Spinal cord (tissue), 10 donors: ENCODE results near the gene PIP4P1. TPM values are rescaled to one million over a fixed set of nuclear protein-coding genes. Genes with fewer than 3 reads are reported as not detected.

ENCODE experiments used
- DNase-seq, 6 donors: peaks; one replicate each; pipeline versions ENCODE4 v3.0.0 to v3.0.0-alpha.2; 2013 to 2015; ENCODE audit warnings: low spot score in 6 of 6, low read depth in 4 of 6
- H3K27ac ChIP-seq: one replicate; pipeline ENCODE4 v1.5.1; 2013; ENCODE audit warnings: low read depth, low read length, control low read depth
- H3K27me3 ChIP-seq: one replicate; pipeline ENCODE4 v1.6.1; 2013; ENCODE audit warnings: low read length; ENCODE audit not compliant: control insufficient read depth, insufficient read depth
- H3K36me3 ChIP-seq: one replicate; pipeline ENCODE4 v1.6.1; 2013; ENCODE audit warnings: low read length; ENCODE audit not compliant: control insufficient read depth, insufficient read depth
- H3K4me1 ChIP-seq: one replicate; pipeline ENCODE4 v1.6.1; 2013; ENCODE audit warnings: low read length; ENCODE audit not compliant: control insufficient read depth, insufficient read depth
- H3K4me3 ChIP-seq: one replicate; pipeline ENCODE4 v1.5.1; 2013; ENCODE audit warnings: low read depth, low read length, control low read depth
- H3K9me3 ChIP-seq: one replicate; pipeline ENCODE4 v1.6.1; 2013; ENCODE audit warnings: low read length; ENCODE audit not compliant: control insufficient read depth, insufficient read depth
- WGBS: methylation state at CpG from one replicate; pipeline ENCODE4 v1.1.5; 2013; ENCODE audit warnings: missing lambda C conversion rate; ENCODE audit not compliant: insufficient coverage; 5-methylcytosine and 5-hydroxymethylcytosine counted together
- polyA plus RNA-seq, 2 donors: library from polyadenylated mRNA; unstranded; fragments of 120-200 nt; gene quantifications; one replicate each; pipeline ENCODE4 v1.2.1, GENCODE V29; 2013; ENCODE audit not compliant: insufficient read length in 2 of 2
- total RNA-seq, 2 donors: library from RNA; depleted of rRNA in 1 of 2; stranded (reverse); fragments of 120-200 nt in 1 of 2; fragments of >200 nt in 1 of 2; gene quantifications; one replicate each; pipeline versions ENCODE4 v1.2.3 to v1.2.4, GENCODE V29; 2013 to 2014
- donor health status: healthy.

Gene PIP4P1
- total and polyA plus RNA-seq, 4 donors = 25.8 to 64.4 (median 43.2) TPM

DNA sequence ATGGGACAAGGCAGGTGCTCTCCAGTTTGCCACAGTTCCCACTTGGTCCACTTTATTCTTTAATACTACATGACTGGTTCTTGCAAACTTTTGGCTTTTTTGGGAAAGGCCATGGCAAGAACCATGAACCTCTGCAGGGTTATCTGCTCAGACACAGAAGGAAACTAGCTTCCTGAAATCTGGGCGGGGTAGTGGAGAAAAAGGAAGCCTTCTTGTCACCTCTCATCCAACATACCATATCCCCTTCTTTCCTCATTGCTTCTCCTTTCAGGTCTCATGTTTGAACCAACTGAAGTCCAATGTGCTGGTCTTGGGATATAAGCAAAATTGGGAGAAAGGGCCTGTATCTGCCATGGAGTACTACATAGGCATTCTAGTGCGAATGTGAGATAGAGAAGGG lies 19.8 kb downstream of the PIP4P1 start:
- no peak overlapping the region for H3K27ac ChIP-seq
- no peaks in the 10 kb centered on the region for H3K27me3 ChIP-seq
- no peaks in the 10 kb centered on the region for H3K9me3 ChIP-seq
- peaks cover 16% of the 10 kb centered on the region for H3K36me3 ChIP-seq
- H3K4me3 ChIP-seq = no peak overlapping the region
- WGBS = 83% methylated on average over 1 of the region's 2 CpGs
- no peaks in the 10 kb centered on the region for H3K4me1 ChIP-seq
- no peak for DNase-seq

DNA sequence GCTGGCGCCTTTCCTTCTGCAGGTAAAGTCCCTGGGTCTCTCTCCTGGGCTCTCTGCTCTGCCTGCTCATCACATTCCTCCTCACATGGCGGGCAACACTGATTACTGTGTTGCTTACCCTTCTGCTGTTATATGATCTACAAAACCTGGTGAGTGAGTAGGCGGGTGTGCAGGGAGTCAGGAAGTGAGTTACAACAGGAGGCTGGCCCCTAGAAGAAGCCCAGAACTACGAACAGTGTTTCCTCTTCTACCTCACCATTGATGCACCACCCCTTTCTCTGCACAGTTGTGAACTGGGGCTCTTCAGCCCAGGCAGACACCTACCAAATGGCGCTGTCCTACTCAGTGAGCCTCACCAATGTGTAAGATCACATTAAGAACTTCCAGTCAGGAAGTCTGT lies 20.4 kb downstream of the PIP4P1 start:
- H3K27ac ChIP-seq = no peak overlapping the region
- 100% methylated on average over 1 of the region's 5 CpGs for WGBS
- H3K27me3 ChIP-seq = peaks cover 1% of the 10 kb centered on the region
- no peaks in the 10 kb centered on the region for H3K9me3 ChIP-seq
- no peak overlapping the region for H3K4me3 ChIP-seq
- H3K4me1 ChIP-seq = peaks cover 2% of the 10 kb centered on the region
- no peak for DNase-seq
- peaks cover 12% of the 10 kb centered on the region for H3K36me3 ChIP-seq

DNA sequence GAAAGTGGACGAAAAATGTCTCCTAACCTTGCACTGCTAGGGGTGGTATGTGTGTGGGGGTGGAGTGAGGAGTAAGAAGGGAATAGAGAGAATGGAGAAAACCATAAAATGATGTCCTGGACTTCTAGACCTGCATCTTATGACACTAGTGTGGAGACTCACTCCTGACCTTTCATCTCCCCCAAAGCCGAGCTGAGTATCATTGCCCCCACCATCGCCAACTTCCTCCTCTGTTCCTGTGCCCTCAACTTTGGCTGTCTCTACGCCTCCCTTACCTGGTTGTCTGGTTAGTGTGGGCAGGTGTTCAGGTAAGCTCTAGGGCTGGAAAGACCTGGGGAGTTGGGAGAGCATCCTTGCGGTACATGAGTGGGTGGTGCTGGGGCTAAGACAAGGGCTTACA lies 20.8 kb downstream of the PIP4P1 start:
- Histone ChIP-seq H3K9me3 (no peaks in the 10 kb centered on the region), H3K4me3 (no peak overlapping the region), H3K27ac (no peak overlapping the region), H3K4me1 (peaks cover 6% of the 10 kb centered on the region), H3K36me3 (peaks cover 10% of the 10 kb centered on the region), H3K27me3 (peaks cover 4% of the 10 kb centered on the region)
- 100% methylated on average over 1 of the region's 5 CpGs for WGBS
- DNase-seq = no peak

DNA sequence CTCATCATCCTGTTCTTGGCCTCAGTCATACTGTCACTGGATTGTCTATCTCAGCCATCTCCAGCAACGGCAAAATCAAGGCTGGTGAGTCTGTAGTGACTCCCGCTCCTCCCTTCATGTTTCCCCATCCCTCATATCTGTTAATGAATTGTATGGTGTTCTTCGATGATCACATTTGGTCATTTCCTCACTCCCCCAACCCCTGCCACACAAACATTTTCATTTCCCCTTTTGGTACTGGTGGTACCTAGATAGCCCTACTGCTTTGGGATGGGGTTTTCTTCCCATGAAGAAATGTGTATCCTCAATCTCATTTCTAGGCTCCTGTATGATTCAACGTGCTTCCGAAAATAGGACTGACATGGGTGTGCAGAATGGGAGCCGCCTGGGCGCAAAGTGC lies 22.6 kb downstream of the PIP4P1 start:
- H3K27me3 ChIP-seq = peaks cover 6% of the 10 kb centered on the region
- 97% methylated on average over 4 of the region's 7 CpGs for WGBS
- DNase-seq = no peak
- H3K36me3 ChIP-seq = peaks cover 6% of the 10 kb centered on the region
- no peak overlapping the region for H3K27ac ChIP-seq
- peaks cover 21% of the 10 kb centered on the region for H3K4me1 ChIP-seq
- H3K9me3 ChIP-seq = no peaks in the 10 kb centered on the region
- H3K4me3 ChIP-seq = no peak overlapping the region

DNA sequence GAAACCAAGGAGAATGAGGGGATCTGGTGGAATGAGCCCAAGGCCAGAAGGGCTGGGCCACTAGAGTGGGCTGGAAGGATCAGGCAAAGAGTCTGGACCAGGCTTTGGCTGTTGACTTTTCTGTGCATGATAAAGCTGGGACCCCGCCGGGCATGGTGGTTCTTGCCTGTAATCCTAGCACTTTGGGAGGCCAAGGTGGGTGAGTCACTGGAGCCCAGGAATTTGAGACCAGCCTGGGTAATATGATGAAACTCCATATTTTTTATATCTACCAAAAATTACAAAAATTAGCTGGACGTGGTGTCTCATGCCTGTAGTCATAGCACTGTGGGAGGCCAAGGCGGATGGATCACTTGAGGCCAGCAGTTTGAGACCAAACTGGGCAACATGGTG lies 24.9 kb downstream of the PIP4P1 start:
- Histone ChIP-seq H3K4me1 (peaks cover 21% of the 10 kb centered on the region), H3K36me3 (no peaks in the 10 kb centered on the region), H3K27ac (no peak overlapping the region), H3K9me3 (no peaks in the 10 kb centered on the region), H3K27me3 (peaks cover 6% of the 10 kb centered on the region), H3K4me3 (no peak overlapping the region)
- DNase-seq = no peak
- WGBS = 100% methylated on average over 3 of the region's 4 CpGs

DNA sequence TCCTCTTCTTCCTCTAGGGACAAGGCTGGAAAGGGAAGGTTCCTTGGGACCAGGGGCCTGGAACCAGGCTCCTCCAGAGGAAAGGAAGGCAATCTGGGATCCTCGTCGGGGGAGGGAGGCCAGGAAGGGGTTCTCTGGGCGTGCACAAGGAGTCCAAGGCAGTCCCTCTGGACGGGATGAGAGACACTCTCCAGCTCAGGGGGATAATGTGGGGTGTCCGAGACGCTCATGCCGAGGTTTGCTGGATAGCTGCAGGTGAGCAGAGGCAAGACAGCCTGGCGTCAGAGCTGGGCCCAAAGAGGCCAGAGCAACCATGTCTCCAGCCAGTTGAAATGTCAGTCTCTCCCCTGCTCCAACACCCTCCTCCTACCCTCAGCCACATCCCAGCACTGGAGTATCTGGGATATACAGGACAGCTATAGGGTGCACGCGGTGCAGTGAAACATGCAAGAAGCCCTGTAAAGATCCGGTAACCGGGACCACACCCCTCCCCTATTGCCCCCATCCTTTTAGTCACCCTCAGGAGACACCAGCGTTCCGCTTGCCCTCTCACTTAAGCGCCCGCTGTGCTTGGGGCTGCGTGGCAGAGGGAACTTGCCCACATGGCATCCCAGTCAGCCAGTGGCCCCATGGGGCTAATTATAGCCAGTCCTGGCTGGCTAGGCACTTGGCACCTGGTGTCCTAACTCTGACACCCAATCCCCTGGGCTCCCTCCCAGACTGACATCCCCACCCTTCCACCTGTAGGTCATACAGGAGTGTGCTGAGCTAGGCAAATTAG lies 25.5 kb downstream of the PIP4P1 start, which contains the start of gene KLHL33:
KLHL33 (minus strand) TSS at position 585 of the 781 bp plus-strand sequence; CDS start at position 230, 355 bp downstream.
- Histone ChIP-seq H3K9me3 (no peaks in the 10 kb centered on the region), H3K36me3 (no peaks in the 10 kb centered on the region), H3K4me1 (peaks cover 21% of the 10 kb centered on the region), H3K4me3 (peak within 1 kb of the TSS; percentile 26), H3K27me3 (peaks cover 6% of the 10 kb centered on the region), H3K27ac (peak within 1 kb of the TSS; percentile 18)
- no peak for DNase-seq
- WGBS = 75% methylated on average over 16 of the region's 17 CpGs

DNA sequence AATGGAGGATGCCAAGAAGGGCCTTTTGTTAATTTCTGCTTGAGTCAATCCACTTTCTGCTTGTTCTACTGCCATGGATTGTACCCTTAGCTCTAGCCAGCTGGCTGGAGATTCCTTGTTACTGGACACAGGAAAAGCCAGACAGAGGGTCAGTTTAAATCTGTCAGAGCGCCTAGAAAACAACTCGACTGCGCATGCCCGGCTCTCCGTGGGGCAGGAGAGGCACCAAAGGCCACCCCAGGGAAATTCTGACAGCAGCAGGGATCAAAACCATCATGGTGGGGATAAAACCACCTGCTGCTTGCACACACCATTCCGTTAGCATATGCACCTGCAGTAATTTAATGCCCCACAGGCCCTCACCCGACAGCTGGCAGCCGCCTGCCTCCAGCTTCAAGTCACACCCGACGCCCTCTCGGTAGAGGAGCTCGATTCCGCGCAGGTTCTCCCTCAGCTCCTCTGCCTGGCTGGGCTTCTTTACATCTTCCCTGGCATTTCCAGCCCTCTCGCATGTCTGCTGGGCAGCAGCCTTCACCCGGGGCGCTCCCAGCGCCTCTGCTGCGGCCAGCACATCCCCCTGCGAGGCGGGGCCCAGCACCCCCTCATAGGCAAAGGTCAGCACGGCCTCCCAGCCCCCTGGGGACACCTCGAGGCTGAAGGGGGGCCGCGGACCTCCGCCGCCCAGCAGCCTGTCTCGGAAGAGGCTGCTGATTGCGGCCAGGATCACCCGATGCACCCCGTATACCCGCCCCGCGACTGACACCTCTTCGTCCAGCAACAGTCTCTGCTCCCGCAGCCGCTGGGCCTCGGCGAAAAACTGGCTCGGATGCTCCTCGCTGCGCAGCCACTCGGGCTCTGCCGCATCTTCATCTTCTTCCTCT lies 26.3 kb downstream of the PIP4P1 start:
- no peaks in the 10 kb centered on the region for H3K36me3 ChIP-seq
- WGBS = 12% methylated on average over 40 of the region's 44 CpGs
- H3K4me1 ChIP-seq = peaks cover 28% of the 10 kb centered on the region
- H3K9me3 ChIP-seq = no peaks in the 10 kb centered on the region
- DNase-seq = peak in 4 of 6 donors; percentile 54 to 86 (median 66)
- peak overlapping the region; percentile 18 for H3K27ac ChIP-seq
- H3K4me3 ChIP-seq = peak overlapping the region; percentile 26
- H3K27me3 ChIP-seq = peaks cover 6% of the 10 kb centered on the region

DNA sequence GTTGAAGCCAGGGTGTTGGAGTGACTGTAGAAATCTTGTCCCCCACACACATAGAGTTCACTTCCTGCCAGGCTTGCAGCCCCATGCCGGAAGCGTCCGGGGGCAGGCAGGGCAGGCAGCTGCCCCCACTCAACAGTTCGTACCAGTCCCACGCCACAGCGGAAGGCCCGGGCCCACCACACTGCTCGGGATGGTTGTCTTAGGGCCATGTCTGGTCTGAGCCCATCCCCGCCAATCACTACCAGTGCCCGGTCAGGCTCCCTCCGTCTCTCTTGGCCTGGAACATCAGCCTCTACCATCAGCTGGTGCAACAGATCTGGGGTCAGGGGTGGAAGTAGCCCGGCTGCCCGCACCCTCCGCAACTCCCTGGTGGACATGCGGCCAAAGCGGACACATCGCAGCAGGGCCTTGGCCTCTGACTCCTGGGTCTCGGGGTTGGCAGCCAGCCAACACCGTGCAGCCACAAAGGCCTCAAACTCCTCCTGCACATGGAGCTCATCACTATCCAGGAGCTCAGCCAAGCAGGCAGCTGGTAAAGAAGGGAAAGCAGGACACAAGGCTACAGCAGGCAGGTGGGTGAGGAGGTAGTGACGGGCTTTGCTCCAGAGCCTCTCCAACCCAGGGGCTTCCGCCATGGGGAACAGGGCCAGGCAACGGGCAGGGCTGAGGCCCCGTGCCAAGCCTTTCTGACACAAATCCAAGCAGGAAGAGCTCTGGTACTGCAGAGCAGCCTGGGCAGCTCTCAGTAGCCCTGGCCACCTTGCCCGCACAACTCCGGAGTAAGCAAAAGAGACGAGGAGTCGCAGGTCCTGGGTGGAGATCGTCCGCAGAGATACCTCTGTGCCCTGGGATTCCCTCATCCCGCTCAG lies 31.2 kb downstream of the PIP4P1 start:
- peak in 4 of 6 donors; percentile 24 to 68 (median 34) for DNase-seq
- Histone ChIP-seq H3K9me3 (no peaks in the 10 kb centered on the region), H3K36me3 (no peaks in the 10 kb centered on the region), H3K27ac (no peak overlapping the region), H3K27me3 (peaks cover 2% of the 10 kb centered on the region), H3K4me1 (peaks cover 22% of the 10 kb centered on the region), H3K4me3 (no peak overlapping the region)
- 73% methylated on average over 29 of the region's 30 CpGs for WGBS

DNA sequence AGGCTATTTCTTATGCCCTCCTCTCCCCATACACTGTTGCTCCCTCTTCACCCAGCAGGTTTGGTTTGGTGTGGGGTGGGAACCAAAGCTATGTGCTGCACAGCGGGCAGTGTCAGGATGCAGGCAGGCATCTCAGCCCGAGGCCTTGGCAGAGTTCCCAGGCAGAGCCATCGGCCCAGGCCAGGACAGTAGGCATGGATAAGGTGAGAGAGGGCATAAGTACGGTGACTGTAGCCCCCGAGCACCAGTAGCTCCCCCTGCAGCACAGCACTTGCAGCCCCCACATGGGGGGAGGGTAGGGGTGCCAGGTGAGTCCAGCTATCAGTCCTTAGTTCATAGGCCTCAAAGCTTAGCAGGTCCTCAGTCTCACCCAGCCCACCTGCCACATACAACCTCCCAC lies 32.4 kb downstream of the PIP4P1 start:
- Histone ChIP-seq H3K4me3 (no peak overlapping the region), H3K4me1 (peaks cover 12% of the 10 kb centered on the region), H3K9me3 (no peaks in the 10 kb centered on the region), H3K27me3 (no peaks in the 10 kb centered on the region), H3K27ac (no peak overlapping the region), H3K36me3 (no peaks in the 10 kb centered on the region)
- WGBS = no CpG with 5 or more reads among the region's 5 CpGs
- no peak for DNase-seq
